ENCODE data around the gene DLL4. TPM values are rescaled to one million over a fixed set of nuclear protein-coding genes. Genes with fewer than 3 reads are reported as not detected.

Gene DLL4
- total RNA-seq, 4 donors from 2014 or later, result 4.0 to 8.3 (median 5.1) TPM

- H3K4me3 ChIP-seq (ENCODE audit: low read depth, poor library complexity, severe bottlenecking), result no peak overlapping the region
- DNase-seq (ENCODE audit: low spot score in 2 of 2), result no peak
- 84 to 93% methylated on average over 8 of the region's 8 CpGs for WGBS, 2 donors
- TF ChIP-seq CTCF (IDR thresholded peaks at IDR 0.05) (no peak), POLR2A (IDR thresholded peaks at IDR 0.05) (no peak)
- intact Hi-C loops (cut with DNase I; ENCODE audit: low total_unique reads), result no loop called here
Measured at GRCh38 chr15:40914486-40914885, 14.7 kb upstream of the DLL4 start.

GRCh38 chr15:40915116-40915661 is 14.0 kb upstream of the DLL4 start:
- WGBS, 2 donors, result 87 to 89% methylated on average over 12 of the region's 12 CpGs
- intact Hi-C loops (cut with DNase I; ENCODE audit: low total_unique reads), result no loop called here
- no peak for TF ChIP-seq CTCF (IDR thresholded peaks at IDR 0.05)
- TF ChIP-seq POLR2A (IDR thresholded peaks at IDR 0.05), result no peak
- no peak for DNase-seq (ENCODE audit: low spot score in 2 of 2)
- no peak overlapping the region for H3K4me3 ChIP-seq (ENCODE audit: low read depth, poor library complexity, severe bottlenecking)

- intact Hi-C loops (cut with DNase I; ENCODE audit: low total_unique reads), result no loop called here
Measured at GRCh38 chr15:40915679-40916078, 13.5 kb upstream of the DLL4 start.

GRCh38 chr15:40917585-40917984 is 11.6 kb upstream of the DLL4 start:
- 75 to 82% methylated on average over 8 to 11 of the region's 11 CpGs for WGBS, 2 donors
- TF ChIP-seq POLR2A (IDR thresholded peaks at IDR 0.05) (no peak), CTCF (IDR thresholded peaks at IDR 0.05) (no peak)
- no peak for DNase-seq (ENCODE audit: low spot score in 2 of 2)
- intact Hi-C loops (cut with DNase I; ENCODE audit: low total_unique reads), result no loop called here
- no peak overlapping the region for H3K4me3 ChIP-seq (ENCODE audit: low read depth, poor library complexity, severe bottlenecking)

More at GRCh38 chr15:40915679-40916078, 13.5 kb upstream of the DLL4 start:
- DNase-seq (ENCODE audit: low spot score in 2 of 2), result no peak
- no peak overlapping the region for H3K4me3 ChIP-seq (ENCODE audit: low read depth, poor library complexity, severe bottlenecking)
- 70 to 100% methylated on average over 1 to 6 of the region's 6 CpGs for WGBS, 2 donors
- TF ChIP-seq CTCF (IDR thresholded peaks at IDR 0.05) (no peak), POLR2A (IDR thresholded peaks at IDR 0.05) (no peak)

GRCh38 chr15:40918146-40918798 is 10.9 kb upstream of the DLL4 start:
- H3K4me3 ChIP-seq (ENCODE audit: low read depth, poor library complexity, severe bottlenecking), result no peak overlapping the region
- DNase-seq (ENCODE audit: low spot score in 2 of 2), result no peak
- 76 to 78% methylated on average over 11 to 15 of the region's 15 CpGs for WGBS, 2 donors
- no peak for TF ChIP-seq POLR2A (IDR thresholded peaks at IDR 0.05)
- no peak for TF ChIP-seq CTCF (IDR thresholded peaks at IDR 0.05)
- intact Hi-C loops (cut with DNase I; ENCODE audit: low total_unique reads), result no loop called here

All from lower leg skin (tissue), 4 donors.